Neural cell (in vitro differentiated cells): Measurements from ENCODE around the gene C11orf97.

Source experiments
- EP300 ChIP-seq: fragments of 450-650 bp; conservative IDR thresholded peaks from 2 replicates; pipeline ENCODE4 v1.6.1; 2014; ENCODE audit warnings: antibody characterized with exemption, mild to moderate bottlenecking, moderate library complexity; ENCODE audit not compliant: poor library complexity, severe bottlenecking
- EZH2 ChIP-seq: fragments of 200-600, 300-800 bp; shearing (Covaris generic), sonication (generic); IDR thresholded peaks from 2 replicates; pipeline ENCODE4 v1.6.1; 2014; ENCODE audit warnings: antibody characterized with exemption, low read length, borderline replicate concordance, mild to moderate bottlenecking; ENCODE audit not compliant: insufficient read depth, poor library complexity, severe bottlenecking
- MXI1 ChIP-seq: fragments of 450-650 bp; conservative IDR thresholded peaks from 2 replicates; pipeline ENCODE4 v1.6.1; 2014; ENCODE audit warnings: antibody characterized with exemption, mild to moderate bottlenecking; ENCODE audit not compliant: poor library complexity, severe bottlenecking
- POLR2AphosphoS5 ChIP-seq: IDR thresholded peaks from 2 replicates; pipeline ENCODE4 v1.6.1; 2012
- RAD21 ChIP-seq: fragments of 450-650 bp; conservative IDR thresholded peaks from 2 replicates; pipeline ENCODE4 v1.6.1; 2014; ENCODE audit warnings: antibody characterized with exemption, mild to moderate bottlenecking, moderate library complexity
- SMC3 ChIP-seq: fragments of 450-650 bp; conservative IDR thresholded peaks from 2 replicates; pipeline ENCODE4 v1.6.1; 2014; ENCODE audit warnings: antibody characterized with exemption, mild to moderate bottlenecking, moderate library complexity; ENCODE audit not compliant: poor library complexity
- TAF1 ChIP-seq: IDR thresholded peaks from 2 replicates; pipeline ENCODE4 v1.6.1; 2012; ENCODE audit warnings: low read depth
- TF ChIP-seq, protein P1 (sequence below): fragments of 450-650 bp; IDR thresholded peaks from 2 replicates; pipeline ENCODE4 v1.5.1; 2014; ENCODE audit warnings: antibody characterized with exemption, mild to moderate bottlenecking, moderate library complexity; ENCODE audit not compliant: poor library complexity, severe bottlenecking
- TF ChIP-seq, protein P2 (sequence below): IDR thresholded peaks from 2 replicates; pipeline ENCODE4 v1.6.1; 2012; ENCODE audit warnings: borderline replicate concordance

DNA sequence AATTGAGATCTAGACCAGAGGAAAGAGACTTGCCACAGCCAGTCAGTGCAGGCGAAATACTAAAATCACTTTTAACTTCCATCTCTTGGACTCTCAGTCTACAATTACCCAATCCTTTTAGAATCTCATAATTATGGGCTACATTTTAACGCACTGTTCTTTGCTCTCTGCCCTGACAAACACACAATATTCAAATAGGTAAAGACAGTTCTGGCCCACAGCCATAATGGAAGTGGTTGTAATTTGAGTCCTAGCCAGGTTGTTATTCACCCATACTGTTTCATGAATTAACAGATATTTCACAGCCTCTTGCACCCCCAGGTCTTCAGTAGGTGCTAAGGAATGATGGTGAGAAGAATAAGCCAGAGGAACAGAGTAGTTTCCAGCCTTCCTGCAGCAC, 830 bp downstream of the C11orf97 start:
- TF ChIP-seq EP300 (no peak), POLR2AphosphoS5 (no peak), EZH2 (no peak), SMC3 (no peak), RAD21 (no peak), TAF1 (no peak), MXI1 (no peak)
- TF ChIP-seq, protein P1, sequence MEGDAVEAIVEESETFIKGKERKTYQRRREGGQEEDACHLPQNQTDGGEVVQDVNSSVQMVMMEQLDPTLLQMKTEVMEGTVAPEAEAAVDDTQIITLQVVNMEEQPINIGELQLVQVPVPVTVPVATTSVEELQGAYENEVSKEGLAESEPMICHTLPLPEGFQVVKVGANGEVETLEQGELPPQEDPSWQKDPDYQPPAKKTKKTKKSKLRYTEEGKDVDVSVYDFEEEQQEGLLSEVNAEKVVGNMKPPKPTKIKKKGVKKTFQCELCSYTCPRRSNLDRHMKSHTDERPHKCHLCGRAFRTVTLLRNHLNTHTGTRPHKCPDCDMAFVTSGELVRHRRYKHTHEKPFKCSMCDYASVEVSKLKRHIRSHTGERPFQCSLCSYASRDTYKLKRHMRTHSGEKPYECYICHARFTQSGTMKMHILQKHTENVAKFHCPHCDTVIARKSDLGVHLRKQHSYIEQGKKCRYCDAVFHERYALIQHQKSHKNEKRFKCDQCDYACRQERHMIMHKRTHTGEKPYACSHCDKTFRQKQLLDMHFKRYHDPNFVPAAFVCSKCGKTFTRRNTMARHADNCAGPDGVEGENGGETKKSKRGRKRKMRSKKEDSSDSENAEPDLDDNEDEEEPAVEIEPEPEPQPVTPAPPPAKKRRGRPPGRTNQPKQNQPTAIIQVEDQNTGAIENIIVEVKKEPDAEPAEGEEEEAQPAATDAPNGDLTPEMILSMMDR, result no peak
- TF ChIP-seq, protein P2, sequence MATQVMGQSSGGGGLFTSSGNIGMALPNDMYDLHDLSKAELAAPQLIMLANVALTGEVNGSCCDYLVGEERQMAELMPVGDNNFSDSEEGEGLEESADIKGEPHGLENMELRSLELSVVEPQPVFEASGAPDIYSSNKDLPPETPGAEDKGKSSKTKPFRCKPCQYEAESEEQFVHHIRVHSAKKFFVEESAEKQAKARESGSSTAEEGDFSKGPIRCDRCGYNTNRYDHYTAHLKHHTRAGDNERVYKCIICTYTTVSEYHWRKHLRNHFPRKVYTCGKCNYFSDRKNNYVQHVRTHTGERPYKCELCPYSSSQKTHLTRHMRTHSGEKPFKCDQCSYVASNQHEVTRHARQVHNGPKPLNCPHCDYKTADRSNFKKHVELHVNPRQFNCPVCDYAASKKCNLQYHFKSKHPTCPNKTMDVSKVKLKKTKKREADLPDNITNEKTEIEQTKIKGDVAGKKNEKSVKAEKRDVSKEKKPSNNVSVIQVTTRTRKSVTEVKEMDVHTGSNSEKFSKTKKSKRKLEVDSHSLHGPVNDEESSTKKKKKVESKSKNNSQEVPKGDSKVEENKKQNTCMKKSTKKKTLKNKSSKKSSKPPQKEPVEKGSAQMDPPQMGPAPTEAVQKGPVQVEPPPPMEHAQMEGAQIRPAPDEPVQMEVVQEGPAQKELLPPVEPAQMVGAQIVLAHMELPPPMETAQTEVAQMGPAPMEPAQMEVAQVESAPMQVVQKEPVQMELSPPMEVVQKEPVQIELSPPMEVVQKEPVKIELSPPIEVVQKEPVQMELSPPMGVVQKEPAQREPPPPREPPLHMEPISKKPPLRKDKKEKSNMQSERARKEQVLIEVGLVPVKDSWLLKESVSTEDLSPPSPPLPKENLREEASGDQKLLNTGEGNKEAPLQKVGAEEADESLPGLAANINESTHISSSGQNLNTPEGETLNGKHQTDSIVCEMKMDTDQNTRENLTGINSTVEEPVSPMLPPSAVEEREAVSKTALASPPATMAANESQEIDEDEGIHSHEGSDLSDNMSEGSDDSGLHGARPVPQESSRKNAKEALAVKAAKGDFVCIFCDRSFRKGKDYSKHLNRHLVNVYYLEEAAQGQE, result no peak
